CD14-positive monocyte (primary cell): ENCODE measurements around the gene OXCT1. TPM values are rescaled to one million over a fixed set of nuclear protein-coding genes. Genes with fewer than 3 reads are reported as not detected.

ENCODE experiments used
- DNase-seq, 3 donors: peaks; one replicate each; pipeline ENCODE4 v3.0.0-alpha.2; 2011 to 2022
- H2AFZ ChIP-seq: 2 replicates; pipeline ENCODE4 v1.6.0; 2012; ENCODE audit warnings: mild to moderate bottlenecking, low read depth, low read length, inconsistent platforms; ENCODE audit not compliant: insufficient read depth, poor library complexity, severe bottlenecking
- H3K27ac ChIP-seq, 2 donors: 1 replicate in 1 of 2; 2 replicates in 1 of 2; pipeline ENCODE4 v1.5.1; 2012 to 2013; ENCODE audit warnings: low read length in 2 of 2, control low read depth in 1 of 2, inconsistent platforms in 1 of 2, low read depth in 1 of 2, mild to moderate bottlenecking in 1 of 2
- H3K27me3 ChIP-seq, 2 donors: one replicate each; pipeline versions ENCODE4 v1.6.0 to v1.6.1; 2011 to 2013; ENCODE audit warnings: low read length in 2 of 2; ENCODE audit not compliant: control insufficient read depth in 2 of 2, insufficient read depth in 2 of 2
- H3K36me3 ChIP-seq, 2 donors: replicated peaks in 1 of 2; 1 replicate in 1 of 2; 2 replicates in 1 of 2; pipeline versions ENCODE4 v1.5.1 to v1.6.1; 2012 to 2013; ENCODE audit warnings: low read length in 2 of 2, control low read depth in 1 of 2, inconsistent platforms in 1 of 2, mild to moderate bottlenecking in 1 of 2; ENCODE audit not compliant: insufficient read depth in 2 of 2, control insufficient read depth in 1 of 2
- H3K4me1 ChIP-seq, 2 donors: 1 replicate in 1 of 2; 2 replicates in 1 of 2; pipeline versions ENCODE4 v1.5.1 to v1.6.1; 2012 to 2013; ENCODE audit warnings: low read length in 2 of 2, control low read depth in 1 of 2, inconsistent platforms in 1 of 2, mild to moderate bottlenecking in 1 of 2, moderate library complexity in 1 of 2; ENCODE audit not compliant: insufficient read depth in 2 of 2, control insufficient read depth in 1 of 2
- H3K4me2 ChIP-seq: replicated peaks from 2 replicates; pipeline ENCODE3; 2012; ENCODE audit warnings: low read length, moderate library complexity, mild to moderate bottlenecking; ENCODE audit not compliant: poor library complexity, severe bottlenecking; ENCODE audit errors: extremely low read depth
- H3K4me3 ChIP-seq, 3 experiments: fragments of 200-600 bp in 1 of 3; sonication (generic) in 1 of 3; replicated peaks in 1 of 3; 1 replicate in 2 of 3; 2 replicates in 1 of 3; pipeline ENCODE4 v1.5.1; 2011 to 2013; ENCODE audit warnings: low read length in 3 of 3, mild to moderate bottlenecking in 3 of 3, control low read depth in 2 of 3, low read depth in 2 of 3, inconsistent platforms in 1 of 3, moderate library complexity in 1 of 3
- H3K79me2 ChIP-seq: 2 replicates; pipeline ENCODE4 v1.6.0; 2012; ENCODE audit warnings: mild to moderate bottlenecking, control low read depth, inconsistent platforms, low read length, moderate library complexity; ENCODE audit not compliant: insufficient read depth
- H3K9ac ChIP-seq: 2 replicates; pipeline ENCODE4 v1.6.0; 2017; ENCODE audit warnings: low read length, mild to moderate bottlenecking; ENCODE audit not compliant: insufficient read depth, poor library complexity, severe bottlenecking
- H3K9me3 ChIP-seq, 2 donors: replicated peaks in 1 of 2; 1 replicate in 1 of 2; 2 replicates in 1 of 2; pipeline versions ENCODE4 v1.5.1 to v1.6.1; 2012 to 2013; ENCODE audit warnings: low read length in 2 of 2, control low read depth in 1 of 2; ENCODE audit not compliant: control insufficient read depth in 1 of 2, insufficient read depth in 1 of 2
- H4K20me1 ChIP-seq: 2 replicates; pipeline ENCODE4 v1.6.0; 2012; ENCODE audit warnings: mild to moderate bottlenecking, low read length, control low read depth, moderate library complexity; ENCODE audit not compliant: insufficient read depth
- H3K27ac Mint-ChIP-seq, 7 donors: one replicate each; pipeline ENCODE4 v1.8.0; 2020; ENCODE audit warnings: mild to moderate bottlenecking in 7 of 7, mixed read lengths in 7 of 7, moderate library complexity in 6 of 7, inconsistent platforms in 2 of 7
- H3K27me3 Mint-ChIP-seq, 3 donors: one replicate each; pipeline ENCODE4 v1.8.0; 2021 to 2022; ENCODE audit warnings: low read depth in 3 of 3, mild to moderate bottlenecking in 3 of 3, mixed read lengths in 3 of 3, moderate library complexity in 3 of 3, inconsistent platforms in 1 of 3
- H3K36me3 Mint-ChIP-seq, 2 donors: one replicate each; pipeline ENCODE4 v1.8.0; 2020; ENCODE audit warnings: mixed read lengths in 2 of 2, inconsistent platforms in 1 of 2, mild to moderate bottlenecking in 1 of 2
- H3K4me1 Mint-ChIP-seq: one replicate; pipeline ENCODE4 v1.8.0; 2020; ENCODE audit warnings: mild to moderate bottlenecking, mixed read lengths
- H3K4me3 Mint-ChIP-seq, 2 donors: one replicate each; pipeline ENCODE4 v1.8.0; 2020; ENCODE audit warnings: mild to moderate bottlenecking in 2 of 2, mixed read lengths in 2 of 2, moderate library complexity in 1 of 2
- H3K9me3 Mint-ChIP-seq, 7 donors: one replicate each; pipeline ENCODE4 v1.8.0; 2020 to 2022; ENCODE audit warnings: mixed read lengths in 7 of 7, mild to moderate bottlenecking in 6 of 7, moderate library complexity in 6 of 7, inconsistent platforms in 2 of 7
- WGBS: methylation state at CpG from one replicate; pipeline ENCODE4 v1.1.5; 2013; ENCODE audit warnings: missing lambda C conversion rate; ENCODE audit not compliant: insufficient coverage; 5-methylcytosine and 5-hydroxymethylcytosine counted together
- intact Hi-C, 2 donors: fragments of 100-400 bp; cut with micrococcal nuclease; formaldehyde crosslinking; loops; one replicate each; pipeline versions ENCODE4 v1.15.0 to v1.15.1; 2023
- polyA plus RNA-seq, 3 donors: library from polyadenylated mRNA; depleted of rRNA in 1 of 3; unstranded in 2 of 3; stranded (reverse) in 1 of 3; fragments of 300-500 nt in 2 of 3; fragments of >200 nt in 1 of 3; fragmentation: Illumina TruSeq in 2 of 3; gene quantifications; 1 replicate in 2 of 3; 2 replicates in 1 of 3; pipeline ENCODE4 v1.2.3, GENCODE V29; 2012 to 2021
- TF ChIP-seq, protein P1 (sequence below): fragments of 200-600 bp; IDR thresholded peaks from one replicate; pipeline ENCODE4 v1.8.0; 2022; ENCODE audit warnings: antibody characterized with exemption, mild to moderate bottlenecking

Gene OXCT1
- polyA plus RNA-seq, 3 donors: 1.3 to 3.4 (median 1.9) TPM

DNA sequence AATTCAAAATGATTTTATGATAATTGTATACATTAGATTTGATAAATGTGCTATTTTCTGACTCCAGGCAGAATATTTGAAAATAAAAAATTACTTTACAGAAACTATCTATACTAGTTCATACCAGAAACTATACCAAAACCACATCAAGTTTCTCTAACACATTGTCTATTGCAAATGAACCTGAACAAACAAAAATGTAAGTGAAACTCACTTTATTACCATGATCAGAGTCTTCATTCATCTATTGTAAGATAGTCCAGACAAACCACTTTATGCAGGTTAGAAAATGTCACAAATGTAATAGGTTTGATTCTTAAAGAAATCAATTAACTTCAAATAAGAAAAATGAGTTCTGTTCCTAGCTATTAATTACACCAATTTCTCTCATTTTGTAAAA lies 99.4 kb downstream of the OXCT1 start:
- Mint-ChIP-seq H3K27ac (no peak overlapping the region), H3K9me3 (peaks cover 0 to 1% (median 0%) of the 10 kb centered on the region in 7 donors)

DNA sequence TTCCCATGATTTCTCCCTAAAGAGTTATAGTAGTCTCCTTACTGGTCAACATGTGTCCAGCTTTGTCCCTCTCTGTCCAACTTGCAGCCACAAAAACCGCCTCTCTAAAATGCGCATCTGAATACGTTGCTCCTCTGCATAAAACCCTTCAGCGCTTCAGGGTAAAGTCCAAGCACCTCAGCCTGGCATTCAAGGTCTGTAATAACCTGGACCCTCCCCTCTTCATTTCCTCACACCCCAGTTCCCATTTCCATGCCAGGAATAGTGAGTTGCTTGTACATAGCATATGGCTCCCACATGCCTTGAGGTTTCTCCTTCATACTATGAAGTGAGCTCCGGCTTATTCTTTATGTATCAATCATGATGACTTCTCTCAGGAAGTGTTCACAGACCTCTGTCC lies 101.5 kb downstream of the OXCT1 start:
- H3K27me3 Mint-ChIP-seq: no peaks in the 10 kb centered on the region
- H3K4me3 Mint-ChIP-seq: no peak overlapping the region
- Histone ChIP-seq H3K79me2 (no peaks in the 10 kb centered on the region), H4K20me1 (no peaks in the 10 kb centered on the region), H3K9me3 (no peaks in the 10 kb centered on the region), H3K36me3 (no peaks in the 10 kb centered on the region), H3K4me3 (no peak overlapping the region), H3K27ac (no peak overlapping the region), H3K27me3 (no peaks in the 10 kb centered on the region), H2AFZ (no peak overlapping the region), H3K4me1 (no peaks in the 10 kb centered on the region), H3K9ac (no peak overlapping the region), H3K4me2 (no peak overlapping the region)
- intact Hi-C loops: no loop called here
- peaks cover 4% of the 10 kb centered on the region for H3K4me1 Mint-ChIP-seq
- no peak overlapping the region for H3K27ac Mint-ChIP-seq
- peaks cover 3% of the 10 kb centered on the region in 2 donors for H3K36me3 Mint-ChIP-seq
- WGBS: 95% methylated on average over 4 of the region's 5 CpGs
- peaks cover 0 to 1% (median 0%) of the 10 kb centered on the region in 7 donors for H3K9me3 Mint-ChIP-seq
- no peak for DNase-seq
- TF ChIP-seq, protein P1, sequence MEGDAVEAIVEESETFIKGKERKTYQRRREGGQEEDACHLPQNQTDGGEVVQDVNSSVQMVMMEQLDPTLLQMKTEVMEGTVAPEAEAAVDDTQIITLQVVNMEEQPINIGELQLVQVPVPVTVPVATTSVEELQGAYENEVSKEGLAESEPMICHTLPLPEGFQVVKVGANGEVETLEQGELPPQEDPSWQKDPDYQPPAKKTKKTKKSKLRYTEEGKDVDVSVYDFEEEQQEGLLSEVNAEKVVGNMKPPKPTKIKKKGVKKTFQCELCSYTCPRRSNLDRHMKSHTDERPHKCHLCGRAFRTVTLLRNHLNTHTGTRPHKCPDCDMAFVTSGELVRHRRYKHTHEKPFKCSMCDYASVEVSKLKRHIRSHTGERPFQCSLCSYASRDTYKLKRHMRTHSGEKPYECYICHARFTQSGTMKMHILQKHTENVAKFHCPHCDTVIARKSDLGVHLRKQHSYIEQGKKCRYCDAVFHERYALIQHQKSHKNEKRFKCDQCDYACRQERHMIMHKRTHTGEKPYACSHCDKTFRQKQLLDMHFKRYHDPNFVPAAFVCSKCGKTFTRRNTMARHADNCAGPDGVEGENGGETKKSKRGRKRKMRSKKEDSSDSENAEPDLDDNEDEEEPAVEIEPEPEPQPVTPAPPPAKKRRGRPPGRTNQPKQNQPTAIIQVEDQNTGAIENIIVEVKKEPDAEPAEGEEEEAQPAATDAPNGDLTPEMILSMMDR: no peak

More for the DNA sequence above, 99.4 kb downstream of the OXCT1 start:
- no peaks in the 10 kb centered on the region for H3K9me3 ChIP-seq
- H3K27me3 ChIP-seq: no peaks in the 10 kb centered on the region
- no peaks in the 10 kb centered on the region for H4K20me1 ChIP-seq
- intact Hi-C loops: no loop called here
- no peak overlapping the region for H3K4me3 ChIP-seq
- H3K79me2 ChIP-seq: no peaks in the 10 kb centered on the region
- H3K36me3 ChIP-seq: no peaks in the 10 kb centered on the region
- no peak overlapping the region for H2AFZ ChIP-seq
- no peaks in the 10 kb centered on the region for H3K4me1 ChIP-seq
- H3K9ac ChIP-seq: no peak overlapping the region
- H3K4me2 ChIP-seq: no peak overlapping the region
- Mint-ChIP-seq H3K4me3 (no peak overlapping the region), H3K4me1 (peaks cover 4% of the 10 kb centered on the region), H3K27me3 (no peaks in the 10 kb centered on the region), H3K36me3 (no peaks in the 10 kb centered on the region)
- no peak overlapping the region for H3K27ac ChIP-seq
- no peak for DNase-seq
- TF ChIP-seq, protein P1: no peak
